Stimulated activated CD4-positive, alpha-beta T cell treated with anti-CD3 and anti-CD28 coated beads, TNF-alpha, amount 100 ng/mL, for 24 hours (primary cell): Measurements from ENCODE around the gene TGOLN2.
"Not testable (repeated sequence)": the region's sequence is repeated elsewhere in the genome, so short reads cannot be mapped to it uniquely, and the experiment has no call there.

Source experiments
- DNase-seq, 3 experiments: peaks; one replicate each; pipeline ENCODE4 v3.0.0-alpha.2; 2020; ENCODE audit warnings: low read depth in 3 of 3

Gene TGOLN2

DNA sequence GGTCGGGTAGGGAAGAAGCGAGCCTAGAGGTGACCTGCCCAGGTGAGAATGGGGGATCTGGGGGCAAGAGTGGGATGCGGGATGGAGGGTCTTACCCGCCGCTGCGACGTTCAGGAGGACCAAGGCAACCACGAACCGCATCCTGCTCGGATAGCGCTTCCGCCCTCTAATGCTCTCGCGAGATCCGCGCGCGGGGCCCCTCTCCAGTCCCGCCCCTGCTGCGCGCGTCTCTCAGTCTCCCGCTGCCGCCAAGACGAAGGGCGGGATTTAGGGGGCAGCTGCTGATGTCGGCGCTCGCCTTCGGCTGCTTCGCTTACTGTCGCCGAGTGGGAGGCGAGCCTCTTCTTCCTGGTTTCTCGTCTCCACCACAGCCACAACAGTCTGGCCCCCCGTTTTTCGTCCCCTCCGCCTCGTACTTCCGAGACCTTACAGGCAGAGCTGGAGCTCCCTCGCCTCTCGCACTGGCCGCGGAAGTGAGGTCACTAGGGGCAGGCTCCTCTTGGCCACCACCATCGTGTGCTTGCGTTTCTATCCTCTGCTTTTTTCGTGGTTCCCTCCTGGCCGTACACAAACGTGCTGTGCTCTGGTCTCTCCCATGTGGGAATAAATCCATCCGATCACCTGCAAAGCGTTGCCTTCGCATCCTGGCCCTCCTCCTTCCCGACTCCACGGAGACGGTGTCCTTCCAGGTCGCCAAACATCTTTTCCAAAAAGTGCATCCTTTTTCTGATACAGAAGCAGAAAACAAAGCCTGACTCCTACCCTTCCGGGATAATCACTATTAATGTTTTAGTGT, at the start of gene TGOLN2:
Gene TGOLN2, minus strand, starts transcription at position 168 of the 796 bp plus-strand sequence. Its CDS starts 27 bp downstream, at position 141.
- DNase-seq: peak; percentile 83 to 93 (median 86)

DNA sequence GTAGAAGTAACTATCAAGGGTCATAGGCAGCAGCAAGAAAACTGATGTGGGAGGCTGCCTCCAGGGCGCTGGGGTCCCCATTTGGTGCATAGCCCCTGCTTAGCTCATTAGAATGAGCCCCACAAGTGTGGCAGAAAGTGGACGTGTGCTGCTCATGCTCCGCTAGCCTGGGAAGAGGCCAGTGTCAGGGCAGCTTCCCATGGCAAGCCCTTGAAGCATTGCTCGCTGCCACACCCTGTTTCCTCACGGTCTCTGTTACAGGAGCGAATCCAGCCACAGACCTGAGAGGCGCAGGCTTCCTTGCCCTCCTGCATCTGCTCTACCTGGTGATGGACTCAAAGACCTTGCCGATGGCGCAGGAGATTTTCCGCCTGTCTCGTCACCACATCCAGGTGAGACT, 49.3 kb upstream of the TGOLN2 start:
- no peak for DNase-seq

DNA sequence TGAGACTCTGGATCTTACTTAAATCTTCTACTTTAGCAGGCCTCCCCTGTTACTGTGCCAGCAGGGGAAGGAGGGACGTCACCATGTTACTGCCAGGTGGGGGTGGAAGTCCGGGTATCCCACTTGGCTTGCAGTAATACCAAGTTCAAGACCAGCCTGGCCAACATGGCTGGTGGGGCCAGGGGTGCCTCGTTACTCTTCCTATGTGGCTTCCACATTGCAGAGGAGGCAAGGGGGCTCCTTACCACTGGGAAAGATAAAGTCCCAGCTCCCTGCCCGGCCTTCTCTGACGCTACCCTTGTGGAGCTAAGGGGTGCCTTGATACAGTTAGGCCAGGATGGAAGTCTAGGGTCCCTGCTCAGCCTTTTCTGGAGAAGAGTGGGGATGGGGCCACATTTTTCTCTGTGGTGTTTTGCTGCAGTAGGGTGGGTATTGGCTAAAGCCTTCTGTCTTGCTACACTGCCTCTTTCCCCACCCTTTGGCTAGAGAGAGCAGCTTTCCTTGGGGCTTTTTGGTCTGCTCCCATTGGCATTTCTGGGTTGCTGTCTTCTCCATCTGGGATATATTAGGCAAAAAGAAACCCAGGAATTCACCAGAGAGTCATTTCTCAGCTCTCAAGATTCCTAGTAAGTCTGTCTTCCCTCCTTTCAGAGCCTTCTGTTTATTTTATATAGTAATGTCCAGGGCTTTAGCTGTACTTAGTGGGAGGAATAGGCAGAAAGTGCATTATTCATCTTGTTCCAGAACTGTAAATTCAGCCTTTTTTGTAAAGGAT, 48.7 kb upstream of the TGOLN2 start:
- no peak for DNase-seq

DNA sequence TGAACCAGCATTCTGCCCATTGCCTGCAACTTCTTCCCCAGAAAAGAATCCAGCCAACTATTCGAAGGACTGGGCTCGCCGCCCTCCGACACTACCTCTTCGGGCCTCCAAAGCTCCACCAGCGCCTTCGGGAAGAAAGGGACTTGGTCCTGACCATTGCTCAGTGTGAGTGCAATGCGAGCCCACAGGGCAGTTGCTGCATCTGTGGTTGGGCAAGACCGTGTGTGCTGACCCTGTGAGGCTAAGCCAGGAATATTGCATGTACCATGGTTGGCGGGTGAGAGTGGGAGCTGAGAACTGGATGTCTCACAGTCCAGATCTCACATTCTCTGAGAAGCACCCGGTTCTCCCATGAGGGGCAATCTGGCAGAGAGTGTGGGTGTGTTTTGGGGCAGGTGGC, 43.3 kb upstream of the TGOLN2 start:
- DNase-seq: no peak

DNA sequence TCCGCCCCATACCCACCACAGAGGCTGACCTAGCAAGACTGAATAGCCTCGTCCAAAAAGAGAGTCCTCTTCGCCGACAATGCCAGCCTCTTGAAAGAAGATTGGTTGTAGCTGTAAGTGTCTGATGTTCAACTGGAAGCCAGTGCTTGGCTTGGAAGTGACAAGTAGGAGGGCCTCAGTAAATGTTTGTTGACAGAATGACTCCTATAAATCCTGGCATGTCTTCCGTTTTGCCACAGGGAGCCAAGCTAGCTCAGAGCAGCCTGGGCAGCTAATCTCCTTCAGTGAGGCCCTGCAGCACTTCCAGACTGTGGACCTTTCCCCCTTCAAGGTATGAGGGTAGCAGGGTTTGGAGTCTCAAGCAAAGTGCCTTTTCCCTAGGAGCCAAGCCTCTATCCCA, 41.7 kb upstream of the TGOLN2 start:
- no peak for DNase-seq

DNA sequence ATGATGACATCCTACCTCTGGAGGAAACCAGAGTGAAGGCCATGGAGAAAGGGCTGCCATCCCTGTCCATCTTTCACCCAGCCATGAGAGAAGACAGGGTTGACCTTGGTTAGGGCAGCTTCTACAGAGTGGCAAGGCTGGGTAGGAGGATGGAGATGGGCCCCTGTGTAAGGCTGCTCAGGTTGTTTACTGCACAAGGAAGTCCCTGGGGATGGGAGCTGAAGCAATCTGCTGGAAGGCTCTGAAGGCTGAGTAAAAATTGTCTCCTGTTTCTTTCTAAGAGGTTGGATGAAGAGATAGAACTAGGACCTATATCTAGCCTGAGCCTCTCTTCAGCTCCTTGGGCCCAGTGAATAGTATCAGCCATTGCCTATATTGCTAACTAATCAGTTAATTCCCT, 41.1 kb upstream of the TGOLN2 start:
- DNase-seq: no peak

DNA sequence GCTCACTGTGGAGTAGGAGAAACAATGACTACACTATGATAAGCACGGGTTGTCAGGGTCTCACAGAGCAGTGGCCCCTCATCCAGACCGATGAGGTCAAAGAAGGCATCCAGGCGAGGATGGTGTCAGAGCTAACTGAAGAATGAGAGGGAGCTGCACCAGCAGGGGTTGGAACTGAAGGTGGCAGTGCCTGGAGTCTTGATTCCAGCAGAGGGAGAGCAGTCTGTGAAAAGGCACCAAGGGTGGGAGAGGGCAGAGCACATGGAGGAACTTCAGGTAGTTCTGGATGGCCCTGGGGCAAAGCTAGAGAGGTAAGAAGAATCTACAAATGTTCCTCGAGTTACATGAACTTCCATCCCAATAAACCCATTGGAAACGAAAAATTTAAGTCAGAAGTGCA, 39.4 kb upstream of the TGOLN2 start:
- no peak for DNase-seq

DNA sequence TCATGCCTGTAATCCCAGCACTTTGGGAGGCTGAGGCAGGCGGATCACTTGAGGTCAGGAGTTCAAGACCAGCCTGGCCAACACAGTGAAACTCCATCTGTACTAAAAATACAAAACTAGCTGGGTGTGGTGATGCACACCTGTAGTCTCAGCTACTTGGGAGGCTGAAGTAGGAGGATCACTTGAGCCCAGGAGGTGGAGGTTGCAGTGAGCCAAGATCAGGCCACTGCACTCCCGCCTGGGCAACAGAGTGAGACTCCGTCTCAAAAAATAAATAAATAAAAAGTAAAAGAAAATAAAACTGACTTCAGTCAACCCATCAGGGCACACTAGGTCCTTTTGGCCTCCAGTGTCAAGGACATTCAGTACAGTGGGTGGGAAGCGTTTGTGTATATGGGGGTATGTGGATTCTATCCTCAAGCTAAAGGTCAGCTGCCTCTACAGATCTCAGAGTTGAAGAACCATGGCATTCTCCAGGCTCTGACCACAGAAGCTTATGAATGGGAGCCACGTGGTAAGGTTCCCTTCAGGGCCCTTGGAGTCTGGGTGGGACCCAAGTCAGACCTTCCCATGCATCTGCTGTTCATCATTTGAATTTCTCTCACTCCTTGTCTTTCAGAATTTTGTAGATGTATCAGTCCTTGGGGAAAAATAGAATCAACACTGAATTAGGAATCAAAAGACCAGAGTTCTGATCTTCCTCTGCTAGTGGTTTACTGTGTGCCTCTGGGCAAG, 35.0 kb upstream of the TGOLN2 start:
- not testable (repeated sequence) for DNase-seq

DNA sequence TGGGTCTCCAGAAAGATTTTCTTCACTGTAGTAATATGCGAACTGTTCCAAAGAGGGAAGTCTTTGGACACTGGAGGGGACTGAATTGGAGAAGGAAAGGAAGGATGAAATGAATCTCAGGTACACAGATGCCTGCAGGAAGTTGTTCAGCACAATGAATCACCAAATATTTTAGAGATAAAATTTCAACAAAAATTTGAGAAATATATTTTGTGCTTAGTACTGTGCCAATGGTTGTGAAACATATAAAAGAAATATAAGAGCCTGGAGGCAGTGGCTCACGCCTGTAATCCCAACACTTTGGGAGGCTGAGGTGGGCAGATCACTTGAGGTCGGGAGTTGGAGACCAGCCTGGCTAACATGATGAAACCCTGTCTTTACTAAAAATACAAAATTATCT, 29.9 kb upstream of the TGOLN2 start:
- DNase-seq: no peak

DNA sequence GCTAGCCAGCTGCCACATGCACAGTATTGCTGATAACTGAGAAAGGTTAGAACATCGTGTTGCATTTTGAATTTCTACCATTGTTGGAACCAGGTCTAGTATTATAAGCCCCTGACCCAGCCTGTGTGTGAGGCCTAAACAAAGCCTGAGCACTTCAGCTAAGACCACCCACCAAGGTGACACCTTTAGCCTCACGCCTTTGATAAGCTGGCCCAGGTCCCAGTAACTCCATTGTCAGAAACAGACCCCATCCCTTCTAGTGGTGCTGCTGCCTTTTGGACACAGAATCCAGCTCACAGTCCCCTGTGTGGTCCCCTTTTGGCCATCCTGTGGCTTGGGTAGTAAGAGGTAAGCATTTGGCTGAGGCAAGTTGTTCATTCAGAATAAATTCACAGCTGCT, 28.4 kb upstream of the TGOLN2 start:
- DNase-seq: no peak

DNA sequence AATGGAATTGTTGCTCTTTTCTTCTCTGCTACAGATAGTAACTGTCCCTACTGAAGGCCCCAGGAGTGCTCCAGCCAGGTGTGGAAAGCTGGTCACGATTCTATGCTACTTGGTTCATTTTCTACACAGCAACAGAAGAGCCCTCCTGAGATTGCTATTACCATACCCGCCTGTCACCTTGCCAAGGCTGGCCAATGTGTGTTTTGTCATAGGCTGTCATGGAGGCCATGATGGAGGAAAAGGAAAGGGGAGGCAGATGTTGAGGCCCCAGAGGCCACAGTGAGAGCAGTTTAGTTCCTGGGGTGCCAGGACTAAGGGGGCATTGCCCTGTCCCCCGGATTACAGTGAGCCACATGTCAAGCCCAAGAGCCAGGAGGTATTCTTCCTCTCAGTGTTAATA, 27.7 kb upstream of the TGOLN2 start:
- no peak for DNase-seq

DNA sequence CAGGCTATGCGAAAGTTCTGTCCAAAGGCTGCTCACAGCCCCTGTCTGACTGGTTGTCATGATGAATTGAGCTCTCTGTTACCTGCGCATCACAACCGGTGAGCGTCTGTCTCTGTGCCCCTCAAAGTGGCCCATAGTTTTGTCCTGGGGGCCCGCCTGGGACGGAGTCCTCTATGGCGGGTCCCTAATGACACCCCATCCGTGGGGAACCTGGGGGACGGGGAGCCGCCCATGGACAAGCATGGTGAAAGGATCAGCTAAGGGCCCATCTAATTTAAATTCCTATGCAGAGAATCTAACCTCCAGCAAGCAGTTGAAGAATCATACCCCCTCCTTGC, 27.3 kb upstream of the TGOLN2 start:
- no peak for DNase-seq

DNA sequence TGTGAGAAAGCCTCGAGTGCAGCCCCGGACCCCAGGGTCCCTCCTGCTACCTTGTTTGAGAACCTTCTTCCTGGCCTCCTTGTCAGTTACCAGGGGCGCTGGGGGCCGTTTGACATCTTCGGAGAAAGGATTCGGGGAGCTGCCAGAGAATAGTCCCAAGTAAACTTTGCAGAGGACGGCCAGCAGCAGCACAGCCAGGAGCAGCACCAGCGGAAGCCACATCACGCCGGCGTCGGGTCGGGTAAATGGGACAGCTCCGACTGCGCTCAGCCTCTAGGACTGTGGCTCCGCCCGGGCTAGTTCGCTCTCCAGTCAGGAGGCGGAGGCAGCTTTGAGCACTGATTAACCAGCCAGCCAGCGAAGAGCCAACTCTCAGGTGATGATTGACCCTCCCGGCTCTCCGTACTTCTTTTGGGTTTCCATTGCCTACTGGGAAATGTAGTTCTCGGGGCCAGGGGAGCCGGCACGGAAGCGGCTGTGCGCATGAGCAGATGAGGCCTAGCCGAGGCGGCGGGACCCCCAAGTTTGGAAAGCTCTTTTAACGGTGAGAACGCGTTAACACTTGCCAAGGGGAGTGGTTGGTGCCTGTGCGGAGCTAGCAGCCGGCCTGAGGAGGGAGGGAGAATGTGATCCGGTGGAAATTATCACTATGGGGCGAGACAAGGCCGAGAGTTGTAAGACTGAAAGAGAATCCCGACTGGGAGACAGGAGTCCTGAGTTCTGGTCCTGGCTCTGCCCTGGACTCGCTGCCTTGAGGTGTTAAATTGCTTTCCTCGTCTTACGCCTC, 26.7 kb upstream of the TGOLN2 start, which contains the start of the genes ELMOD3 and RETSAT:
Gene ELMOD3, plus strand, starts transcription at position 484 of the 787 bp plus-strand sequence. CDS start 2,430 bp downstream, outside the sequence.
Gene RETSAT, minus strand, starts transcription at position 243 of the 787 bp plus-strand sequence. Its CDS starts 21 bp downstream, at position 222.
- peak; percentile 91 to 93 (median 93) for DNase-seq

DNA sequence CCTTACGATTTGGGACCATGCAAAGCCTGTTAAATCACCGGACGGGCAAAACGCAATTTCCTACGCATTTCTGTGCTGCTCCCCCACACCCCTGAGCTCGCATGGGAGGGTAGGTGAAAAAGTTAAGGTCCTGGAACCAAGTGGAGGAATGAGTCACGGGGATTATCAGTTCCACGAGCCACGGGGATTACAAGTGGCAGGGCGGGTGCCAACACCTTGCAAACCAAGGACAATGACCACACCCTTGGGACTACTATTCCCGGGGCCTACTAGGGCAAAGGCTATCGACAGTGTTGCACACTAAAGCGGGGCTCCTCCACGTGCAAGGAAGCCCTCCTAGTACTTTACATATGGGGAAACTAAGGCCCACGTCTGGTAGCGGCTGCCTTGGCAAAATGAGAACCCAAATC, 26.1 kb upstream of the TGOLN2 start:
- peak in 1 of 3 experiments; percentile 16 for DNase-seq

DNA sequence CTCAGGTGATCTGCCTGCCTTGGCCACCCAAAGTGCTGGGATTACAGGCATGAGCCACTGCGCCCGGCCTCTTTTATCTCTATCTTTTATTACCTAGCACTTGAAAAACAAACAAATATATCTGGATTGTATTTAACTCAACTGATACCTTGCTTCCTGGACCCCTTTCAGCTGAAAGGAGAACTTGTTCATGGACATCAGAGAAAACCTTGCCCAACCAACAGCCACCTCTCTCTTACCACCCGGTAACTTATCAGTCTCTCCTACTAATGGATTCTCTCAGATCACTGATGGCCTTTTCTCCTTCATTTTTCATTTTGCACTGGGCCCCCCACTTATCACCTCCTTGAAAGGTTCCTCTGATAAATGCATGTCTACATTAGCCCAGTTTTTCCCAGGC, 19.8 kb upstream of the TGOLN2 start:
- DNase-seq: no peak

DNA sequence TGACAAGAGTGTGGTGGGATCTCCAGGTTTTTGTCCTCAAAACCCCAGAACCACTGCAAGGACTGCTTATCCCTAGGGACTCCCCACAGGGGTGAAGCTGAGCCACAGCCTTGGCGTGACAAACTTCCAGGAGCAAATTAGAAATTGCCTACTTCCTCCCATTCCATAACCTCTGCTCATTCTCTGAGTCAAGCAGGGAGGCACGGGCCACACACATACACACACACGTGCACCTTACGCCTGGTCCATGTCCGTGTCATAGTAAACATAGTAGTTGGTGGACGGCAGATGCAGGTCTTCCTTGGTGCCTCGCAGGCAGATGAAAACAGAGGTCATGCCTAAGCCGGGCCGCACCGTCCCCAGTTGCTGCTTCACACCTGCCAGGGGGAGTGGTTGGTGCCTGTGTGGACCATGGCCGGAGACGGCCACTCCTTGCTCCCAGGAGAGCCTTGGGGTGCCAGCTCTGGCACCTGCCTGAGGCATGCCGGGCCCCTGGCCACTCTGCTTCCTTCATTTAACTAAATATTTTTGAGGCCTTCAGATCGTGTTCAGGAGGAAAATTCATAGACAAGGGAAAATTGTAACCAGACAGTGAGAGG, 16.7 kb upstream of the TGOLN2 start:
- DNase-seq: no peak

DNA sequence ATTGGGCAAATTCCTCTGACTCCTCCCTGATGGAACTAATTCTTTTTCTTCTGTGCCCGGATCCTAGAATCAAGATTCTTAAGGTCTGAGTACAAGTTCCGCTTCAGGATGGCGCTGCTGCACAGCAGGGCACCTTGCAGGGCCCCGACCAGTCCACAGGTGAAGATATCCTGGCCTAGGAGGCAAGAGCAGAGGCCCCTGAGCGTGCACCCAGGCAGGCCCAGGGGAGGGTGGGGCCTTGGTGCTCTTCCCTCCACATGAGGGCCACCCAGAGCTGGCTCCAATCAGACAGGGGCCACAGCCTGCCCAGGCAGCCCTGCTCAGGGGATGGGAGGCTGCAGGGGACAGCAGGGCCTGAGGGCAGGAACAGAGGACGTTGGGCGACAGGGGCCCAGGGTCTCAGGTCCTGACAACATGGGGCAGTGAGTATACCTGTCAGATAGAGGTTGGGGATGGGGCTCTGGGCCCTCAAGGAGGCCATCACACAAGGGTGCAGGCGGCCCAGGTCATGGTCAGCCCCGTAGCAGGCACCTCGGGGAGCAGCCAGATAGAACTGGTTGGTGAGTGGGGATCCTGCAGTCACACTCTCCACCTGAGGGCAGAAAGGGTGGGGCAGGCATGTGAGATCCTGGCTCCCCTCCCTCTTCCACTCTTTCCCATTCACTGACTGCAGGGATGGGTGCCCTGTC, 15.6 kb upstream of the TGOLN2 start:
- not testable (repeated sequence) for DNase-seq

DNA sequence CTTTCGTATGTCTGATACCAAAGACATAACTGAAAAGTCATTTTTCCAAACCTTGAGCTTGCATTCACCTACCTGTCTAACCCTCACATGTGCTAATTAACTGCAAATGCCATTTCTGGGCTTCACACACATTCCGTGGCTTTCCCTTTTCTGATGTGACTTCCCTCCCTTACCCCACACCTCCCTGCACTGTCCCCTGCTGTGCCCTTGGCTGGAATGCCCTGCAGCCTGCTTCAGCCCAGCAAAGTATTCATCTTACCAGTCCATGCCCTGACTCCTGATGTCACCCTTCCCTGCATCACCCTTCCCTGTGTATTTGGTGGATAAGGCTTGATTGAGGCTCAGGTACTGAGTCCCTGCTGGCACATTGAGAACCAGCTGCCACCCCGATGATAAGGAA, 14.4 kb upstream of the TGOLN2 start:
- no peak for DNase-seq

DNA sequence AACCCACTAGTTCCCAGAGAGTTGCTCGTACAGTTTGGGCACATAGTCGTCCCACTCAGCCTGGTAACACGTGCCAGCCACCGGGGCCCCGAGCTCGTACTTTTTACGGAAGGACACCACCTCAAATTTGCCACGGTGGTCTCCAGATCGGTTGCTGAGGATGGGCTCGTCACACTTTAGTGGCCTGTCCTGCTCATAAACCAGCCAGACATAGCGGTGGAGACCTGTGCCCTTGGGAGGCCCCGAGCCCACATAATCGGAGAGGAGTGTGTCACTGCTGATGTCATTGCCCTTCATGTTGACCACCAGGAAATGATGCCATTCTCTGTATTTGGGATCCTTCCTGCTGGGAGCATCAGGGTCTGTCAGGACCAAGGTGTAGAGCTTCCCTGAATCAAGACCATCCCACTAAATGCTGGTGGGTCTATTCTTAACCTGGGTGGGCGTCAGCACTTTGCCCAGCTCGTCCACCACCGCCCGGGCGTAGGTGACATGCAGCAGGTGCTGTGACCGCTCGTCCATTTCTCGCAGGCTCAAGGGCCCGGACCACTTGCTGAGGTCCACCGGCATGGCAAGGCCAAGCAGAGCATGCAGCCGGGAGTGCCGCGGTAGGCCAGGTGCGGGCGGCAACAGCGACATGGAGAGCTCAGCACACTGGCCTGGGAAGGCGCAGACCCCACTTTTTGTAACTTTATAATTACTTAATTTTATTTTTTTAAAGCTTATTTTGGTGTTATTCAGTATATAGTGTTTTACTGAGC, 13.7 kb upstream of the TGOLN2 start:
- DNase-seq: no peak
